ENCODE measurements around the gene NAV2. TPM values are rescaled to one million over a fixed set of nuclear protein-coding genes. Genes with fewer than 3 reads are reported as not detected.

Gene NAV2
- total RNA-seq, 1 experiment from 2014 or later, result 23.3 TPM

- Histone ChIP-seq H3K9me3 (ENCODE audit: insufficient read depth, low read depth) (no peaks in the 10 kb centered on the region), H3K4me2 (no peak overlapping the region), H3F3A (ENCODE audit: insufficient read depth, low read depth) (no peaks in the 10 kb centered on the region), H4K20me1 (ENCODE audit: insufficient read depth) (no peaks in the 10 kb centered on the region), H3K9me2 (ENCODE audit: insufficient read depth) (no peaks in the 10 kb centered on the region), H3K36me3 (ENCODE audit: low read depth) (no peaks in the 10 kb centered on the region), H3K79me2 (ENCODE audit: low read depth) (no peaks in the 10 kb centered on the region), H3K27ac (no peak overlapping the region), H3K4me3 (no peak overlapping the region), H3K27me3 (ENCODE audit: insufficient read depth, low read depth) (no peaks in the 10 kb centered on the region), H2AFZ (no peak overlapping the region), H3K4me1 (replicated peaks; ENCODE audit: insufficient read depth) (peaks cover 6% of the 10 kb centered on the region; the same call in 1 of the 2 replicates)
- BruUV-seq (replicated peaks), result no TSS peak
- ChIA-PET CTCF (no interaction called here), POLR2A (ENCODE audit: unreplicated experiment) (no interaction called here)
- TF ChIP-seq EZH2 (IDR thresholded peaks at IDR 0.05; ENCODE audit: low read depth) (no peak), CTCF (conservative IDR thresholded peaks at IDR 0.05) (no peak)
- DNase-seq, result no peak
- intact Hi-C loops (cut with micrococcal nuclease; ENCODE audit: unreplicated experiment), result loop anchor here (5.0 to 10.0 kb wide), 2 partner anchors 374 to 668 kb away; no protein-coding TSS in a partner anchor
Measured at GRCh38 chr11:19740586-19740985, 27.9 kb downstream of the NAV2 start.

- H2AFZ ChIP-seq, result no peak overlapping the region
- BruUV-seq (replicated peaks), result no TSS peak
Measured at GRCh38 chr11:19742588-19743292, 30.1 kb downstream of the NAV2 start.

GRCh38 chr11:19743622-19744021 is 31.0 kb downstream of the NAV2 start:
- H2AFZ ChIP-seq, result no peak overlapping the region
- CTCF ChIA-PET, result interaction anchor here (1.4 to 2.1 kb wide), 3 partner anchors 58 to 180 kb away, joined by 8 to 14 read pairs (median 9); no protein-coding TSS in a partner anchor
- intact Hi-C loops (cut with micrococcal nuclease; ENCODE audit: unreplicated experiment), result loop anchor here (5.0 to 10.0 kb wide), 2 partner anchors 371 to 671 kb away; no protein-coding TSS in a partner anchor

More at GRCh38 chr11:19742588-19743292, 30.1 kb downstream of the NAV2 start:
- Histone ChIP-seq H3K79me2 (ENCODE audit: low read depth) (no peaks in the 10 kb centered on the region), H3K4me1 (replicated peaks; ENCODE audit: insufficient read depth) (peaks cover 6% of the 10 kb centered on the region; the same call in 1 of the 2 replicates), H3K4me3 (no peak overlapping the region), H3K4me2 (no peak overlapping the region), H3K36me3 (ENCODE audit: low read depth) (no peaks in the 10 kb centered on the region), H3K27me3 (ENCODE audit: insufficient read depth, low read depth) (no peaks in the 10 kb centered on the region), H3K9me2 (ENCODE audit: insufficient read depth) (no peaks in the 10 kb centered on the region), H3K9me3 (ENCODE audit: insufficient read depth, low read depth) (no peaks in the 10 kb centered on the region), H3F3A (ENCODE audit: insufficient read depth, low read depth) (no peaks in the 10 kb centered on the region; the same call in 1 of the 2 replicates), H4K20me1 (ENCODE audit: insufficient read depth) (no peaks in the 10 kb centered on the region), H3K27ac (no peak overlapping the region)
- TF ChIP-seq EZH2 (IDR thresholded peaks at IDR 0.05; ENCODE audit: low read depth) (no peak), CTCF (conservative IDR thresholded peaks at IDR 0.05) (peak; percentile 94)
- ChIA-PET POLR2A (ENCODE audit: unreplicated experiment) (interaction anchor here (0.5 kb wide), 1 partner anchor 161 kb away, joined by 9 read pairs; no protein-coding TSS in a partner anchor), CTCF (interaction anchor here (0.5 to 2.1 kb wide), 11 partner anchors 9 to 196 kb away, joined by 3 to 14 read pairs (median 4); no protein-coding TSS in a partner anchor)
- intact Hi-C loops (cut with micrococcal nuclease; ENCODE audit: unreplicated experiment), result loop anchor here (1.0 to 10.0 kb wide), 6 partner anchors 35 to 670 kb away; no protein-coding TSS in a partner anchor
- DNase-seq, result peak; percentile 61 to 79

More at GRCh38 chr11:19743622-19744021, 31.0 kb downstream of the NAV2 start:
- no peak overlapping the region for H3K4me3 ChIP-seq
- DNase-seq, result peak in 1 of 2 experiments; percentile 34
- no TSS peak for BruUV-seq (replicated peaks)
- no peak overlapping the region for H3K4me2 ChIP-seq
- no peaks in the 10 kb centered on the region for H4K20me1 ChIP-seq (ENCODE audit: insufficient read depth)
- POLR2A ChIA-PET (ENCODE audit: unreplicated experiment), result no interaction called here
- no peaks in the 10 kb centered on the region; the same call in 1 of the 2 replicates for H3F3A ChIP-seq (ENCODE audit: insufficient read depth, low read depth)
- no peaks in the 10 kb centered on the region for H3K79me2 ChIP-seq (ENCODE audit: low read depth)
- no peaks in the 10 kb centered on the region for H3K27me3 ChIP-seq (ENCODE audit: insufficient read depth, low read depth)
- no peaks in the 10 kb centered on the region for H3K9me2 ChIP-seq (ENCODE audit: insufficient read depth)
- H3K27ac ChIP-seq, result no peak overlapping the region
- no peak for TF ChIP-seq CTCF (conservative IDR thresholded peaks at IDR 0.05)
- no peak for TF ChIP-seq EZH2 (IDR thresholded peaks at IDR 0.05; ENCODE audit: low read depth)
- no peaks in the 10 kb centered on the region for H3K36me3 ChIP-seq (ENCODE audit: low read depth)
- H3K4me1 ChIP-seq (replicated peaks; ENCODE audit: insufficient read depth), result peaks cover 6% of the 10 kb centered on the region; the same call in 1 of the 2 replicates
- H3K9me3 ChIP-seq (ENCODE audit: insufficient read depth, low read depth), result no peaks in the 10 kb centered on the region

Measured in PC-9 (cell line).